IMR-90 (cell line): ENCODE data around the gene ATP10A. TPM values are rescaled to one million over a fixed set of nuclear protein-coding genes. Genes with fewer than 3 reads are reported as not detected.

Experiments used
- ATAC-seq: fragments of 200-7000 bp; cut with Tn5 transposase; 2 replicates; pipeline ENCODE4 v1.9.1; 2020; ENCODE audit warnings: low read depth, mild to moderate bottlenecking, moderate library complexity
- BruUV-seq: library from RNA; stranded (reverse); fragments of 400-500 nt; replicated peaks from 2 replicates; lab custom pipeline; 2021; lab: Mats Ljungman, UMichigan
- CTCF ChIA-PET: fragments of 300-600 bp; formaldehyde crosslinking; extraction: SDS; loops from one replicate; lab custom pipeline; 2021; ENCODE audit warnings: antibody characterized with exemption; lab: Yijun Ruan, JAX
- POLR2A ChIA-PET: fragments of 300-600 bp; sonication (Branson Sonifier 250); formaldehyde crosslinking; loops from one replicate; lab custom pipeline; 2022; ENCODE audit warnings: antibody characterized with exemption; ENCODE audit not compliant: unreplicated experiment; lab: Charles Lee
- DNase-seq: peaks from one replicate; pipeline ENCODE4 v3.0.0; 2013
- H2AFZ ChIP-seq: replicated peaks from 2 replicates; pipeline ENCODE3; 2013; ENCODE audit warnings: low read length, mild to moderate bottlenecking; ENCODE audit not compliant: poor library complexity
- H2AK5ac ChIP-seq: 2 replicates; pipeline ENCODE4 v1.6.1; 2013; ENCODE audit warnings: low read depth, low read length, inconsistent platforms
- H2AK9ac ChIP-seq: replicated peaks from 2 replicates; pipeline ENCODE3; 2013; ENCODE audit warnings: mild to moderate bottlenecking, low read depth, low read length, moderate library complexity; ENCODE audit not compliant: poor library complexity
- H2BK120ac ChIP-seq: 2 replicates; pipeline ENCODE4 v1.6.1; 2013; ENCODE audit warnings: low read depth, low read length, inconsistent platforms
- H2BK15ac ChIP-seq: 3 replicates; pipeline ENCODE4 v1.6.1; 2013; ENCODE audit warnings: low read depth, low read length, inconsistent platforms
- H2BK20ac ChIP-seq: 2 replicates; pipeline ENCODE4 v1.6.1; 2013; ENCODE audit warnings: low read depth, mild to moderate bottlenecking, inconsistent platforms, low read length, moderate library complexity
- H2BK5ac ChIP-seq: 2 replicates; pipeline ENCODE4 v1.6.1; 2013; ENCODE audit warnings: mild to moderate bottlenecking, low read depth, low read length, inconsistent platforms; ENCODE audit not compliant: poor library complexity, severe bottlenecking
- H3K14ac ChIP-seq: replicated peaks from 2 replicates; pipeline ENCODE4 v1.6.1; 2013; ENCODE audit warnings: low read depth, low read length, inconsistent platforms
- H3K18ac ChIP-seq: 2 replicates; pipeline ENCODE4 v1.6.1; 2013; ENCODE audit warnings: low read depth, low read length, control low read depth
- H3K23ac ChIP-seq: 2 replicates; pipeline ENCODE4 v1.6.1; 2013; ENCODE audit warnings: low read depth, low read length, inconsistent platforms
- H3K27ac ChIP-seq: 2 replicates; pipeline ENCODE4 v1.5.1; 2013; ENCODE audit warnings: mild to moderate bottlenecking, control low read depth, low read length; ENCODE audit not compliant: insufficient read depth
- H3K27me3 ChIP-seq: 2 replicates; pipeline ENCODE4 v1.6.1; 2013; ENCODE audit warnings: low read length; ENCODE audit not compliant: control insufficient read depth, insufficient read depth
- H3K36me3 ChIP-seq: 2 replicates; pipeline ENCODE4 v1.6.1; 2013; ENCODE audit warnings: low read length, mixed read lengths; ENCODE audit not compliant: control insufficient read depth, insufficient read depth
- H3K4ac ChIP-seq: 2 replicates; pipeline ENCODE4 v1.6.1; 2013; ENCODE audit warnings: low read depth, low read length, inconsistent platforms
- H3K4me1 ChIP-seq: 2 replicates; pipeline ENCODE4 v1.6.1; 2013; ENCODE audit warnings: low read length, mixed read lengths; ENCODE audit not compliant: control insufficient read depth, insufficient read depth
- H3K4me2 ChIP-seq: 2 replicates; pipeline ENCODE4 v1.6.1; 2013; ENCODE audit warnings: low read depth, mild to moderate bottlenecking, control low read depth, low read length, moderate library complexity
- H3K4me3 ChIP-seq: 2 replicates; pipeline ENCODE4 v1.5.1; 2013; ENCODE audit warnings: low read depth, mild to moderate bottlenecking, control low read depth, low read length, moderate library complexity; ENCODE audit not compliant: insufficient read depth
- H3K56ac ChIP-seq: 2 replicates; pipeline ENCODE4 v1.6.1; 2013; ENCODE audit warnings: low read length, inconsistent platforms; ENCODE audit not compliant: insufficient read depth; ENCODE audit errors: extremely low read depth
- H3K79me1 ChIP-seq, 2 experiments: 2 replicates each; pipeline ENCODE4 v1.6.1; 2013; ENCODE audit warnings: low read length in 2 of 2, inconsistent platforms in 1 of 2, low read depth in 1 of 2
- H3K9ac ChIP-seq: 2 replicates; pipeline ENCODE4 v1.6.1; 2013; ENCODE audit warnings: low read depth, low read length, control low read depth
- H3K9me1 ChIP-seq: 2 replicates; pipeline ENCODE4 v1.6.1; 2013; ENCODE audit warnings: low read length, inconsistent platforms; ENCODE audit not compliant: insufficient read depth
- H3K9me3 ChIP-seq: 2 replicates; pipeline ENCODE4 v1.6.1; 2013; ENCODE audit warnings: low read length; ENCODE audit not compliant: control insufficient read depth, insufficient read depth
- H4K20me1 ChIP-seq: 2 replicates; pipeline ENCODE4 v1.6.1; 2013; ENCODE audit warnings: low read length, inconsistent platforms; ENCODE audit not compliant: insufficient read depth
- H4K5ac ChIP-seq: 2 replicates; pipeline ENCODE4 v1.6.1; 2013; ENCODE audit warnings: mild to moderate bottlenecking, low read depth, low read length, control low read depth
- H4K8ac ChIP-seq, 2 experiments: 2 replicates each; pipeline ENCODE4 v1.6.1; 2013; ENCODE audit warnings: low read depth in 2 of 2, low read length in 2 of 2, control low read depth in 1 of 2, inconsistent platforms in 1 of 2
- H4K91ac ChIP-seq: 2 replicates; pipeline ENCODE4 v1.6.1; 2013; ENCODE audit warnings: low read depth, low read length, inconsistent platforms; ENCODE audit not compliant: insufficient read depth
- BHLHE40 ChIP-seq: fragments of 150-350 bp; IDR thresholded peaks from 2 replicates; pipeline ENCODE4 v1.6.1; 2016; ENCODE audit warnings: mild to moderate bottlenecking, low read depth, low read length
- CEBPB ChIP-seq: IDR thresholded peaks from 2 replicates; pipeline ENCODE4 v1.6.1; 2012; ENCODE audit warnings: low read depth, low read length, improper control_type of control experiment
- CHD1 ChIP-seq: IDR thresholded peaks from 2 replicates; pipeline ENCODE4 v1.6.1; 2012; ENCODE audit warnings: low read depth, low read length, improper control_type of control experiment
- CTCF ChIP-seq: conservative IDR thresholded peaks from 2 replicates; pipeline ENCODE4 v1.5.1; 2012; ENCODE audit warnings: mild to moderate bottlenecking, low read depth, low read length, improper control_type of control experiment
- FOS ChIP-seq: fragments of 150-350 bp; IDR thresholded peaks from 2 replicates; pipeline ENCODE4 v1.6.1; 2016; ENCODE audit warnings: low read depth, low read length
- MAFK ChIP-seq: IDR thresholded peaks from 2 replicates; pipeline ENCODE4 v1.6.1; 2012; ENCODE audit warnings: low read depth, low read length, improper control_type of control experiment
- MAZ ChIP-seq: IDR thresholded peaks from 2 replicates; pipeline ENCODE4 v1.6.1; 2012; ENCODE audit warnings: low read depth, mild to moderate bottlenecking, low read length, improper control_type of control experiment, moderate library complexity, borderline replicate concordance
- MXI1 ChIP-seq: IDR thresholded peaks from 2 replicates; pipeline ENCODE4 v1.6.1; 2012; ENCODE audit warnings: low read depth, mild to moderate bottlenecking, low read length, moderate library complexity, borderline replicate concordance
- NFE2L2 ChIP-seq: fragments of 150-350 bp; IDR thresholded peaks from 2 replicates; pipeline ENCODE4 v1.6.1; 2016; ENCODE audit warnings: low read depth, mild to moderate bottlenecking, low read length
- POLR2A ChIP-seq: IDR thresholded peaks from 2 replicates; pipeline ENCODE4 v1.6.1; 2012; ENCODE audit warnings: mild to moderate bottlenecking, low read depth, low read length
- RAD21 ChIP-seq: IDR thresholded peaks from 2 replicates; pipeline ENCODE4 v1.6.1; 2012; ENCODE audit warnings: low read length, improper control_type of control experiment
- RCOR1 ChIP-seq: IDR thresholded peaks from 2 replicates; pipeline ENCODE4 v1.6.1; 2012; ENCODE audit warnings: mild to moderate bottlenecking, low read length, improper control_type of control experiment; ENCODE audit not compliant: insufficient replicate concordance
- RFX5 ChIP-seq: IDR thresholded peaks from 2 replicates; pipeline ENCODE4 v1.8.0; 2012; ENCODE audit warnings: low read depth, mild to moderate bottlenecking, low read length, moderate library complexity
- SMC3 ChIP-seq: fragments of 150-350 bp; IDR thresholded peaks from 2 replicates; pipeline ENCODE4 v1.6.1; 2016; ENCODE audit warnings: low read depth, mild to moderate bottlenecking, antibody characterized with exemption, low read length, moderate library complexity
- USF2 ChIP-seq: fragments of 150-350 bp; IDR thresholded peaks from 2 replicates; pipeline ENCODE4 v1.6.1; 2017; ENCODE audit warnings: mild to moderate bottlenecking, antibody characterized with exemption, low read length, low read depth
- WGBS, 2 experiments: methylation state at CpG; one replicate each; pipeline versions ENCODE4 v1.1.5 to v1.1.7; 2013; ENCODE audit warnings: missing lambda C conversion rate in 2 of 2; ENCODE audit not compliant: insufficient read length in 1 of 2; ENCODE audit errors: extremely low coverage in 2 of 2; 5-methylcytosine and 5-hydroxymethylcytosine counted together
- dilution Hi-C: fragments of 300-500 bp; cut with HindIII; formaldehyde crosslinking; loops from one replicate; pipeline ENCODE4 v1.14.3; 2018; ENCODE audit warnings: low sequenced_read_pairs; ENCODE audit not compliant: unreplicated experiment
- in situ Hi-C: fragments of 300-500 bp; cut with MboI; formaldehyde crosslinking; loops from 3 replicates; pipeline ENCODE4 v1.14.3; 2019; ENCODE audit warnings: low sequenced_read_pairs, inconsistent platforms, mixed read lengths
- intact Hi-C: fragments of 100-400 bp; cut with micrococcal nuclease; formaldehyde crosslinking; loops from 2 replicates; pipeline ENCODE4 v1.10.0; 2022
- polyA plus RNA-seq, 3 experiments: library from polyadenylated mRNA; depleted of rRNA; stranded (reverse); fragments of >200 nt; gene quantifications; 2 replicates each; pipeline ENCODE4 v1.2.3, GENCODE V29; 2012; ENCODE audit warnings: low replicate concordance in 1 of 3
- total RNA-seq: library from RNA; depleted of rRNA; stranded (reverse); fragments of >200 nt; gene quantifications from 2 replicates; pipeline ENCODE4 v1.2.3, GENCODE V29; 2012
- TF ChIP-seq, protein P1 (sequence below): fragments of 150-350 bp; IDR thresholded peaks from 2 replicates; pipeline ENCODE4 v1.6.1; 2016; ENCODE audit warnings: low read depth, mild to moderate bottlenecking, low read length, moderate library complexity, borderline replicate concordance

The ATP10A gene
- total and polyA plus RNA-seq, 2 of the 4 experiments (the other 2 are of a cell fraction) = 13.8 to 16.0 TPM

DNA sequence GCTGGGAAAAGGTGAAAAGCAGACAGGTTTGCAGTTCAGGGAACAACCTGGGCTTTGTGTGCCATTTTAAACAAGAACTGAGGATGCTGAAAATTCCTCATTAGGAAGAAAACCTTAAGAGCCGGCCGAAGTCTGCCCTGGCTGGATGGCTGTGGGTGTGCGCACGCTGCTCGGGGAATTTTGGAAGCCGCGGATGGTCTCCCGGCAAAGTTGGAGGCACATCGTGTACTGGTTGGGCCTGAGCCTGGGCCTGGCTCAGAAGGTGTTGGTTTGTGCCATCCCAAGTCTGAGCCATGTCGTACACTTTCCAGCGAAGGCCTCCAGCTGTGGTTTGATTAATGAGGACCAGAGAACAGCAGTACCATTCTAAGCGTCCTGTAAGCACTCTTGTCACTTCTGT is 188.2 kb downstream of the ATP10A start:
- no peak overlapping the region for H2BK5ac ChIP-seq
- TF ChIP-seq MAZ (no peak), NFE2L2 (no peak), CHD1 (no peak), CTCF (no peak), RCOR1 (no peak), MAFK (no peak), FOS (no peak), USF2 (no peak), CEBPB (no peak), MXI1 (no peak), RFX5 (no peak), RAD21 (no peak), SMC3 (no peak), POLR2A (no peak), BHLHE40 (no peak)
- TF ChIP-seq, protein P1, sequence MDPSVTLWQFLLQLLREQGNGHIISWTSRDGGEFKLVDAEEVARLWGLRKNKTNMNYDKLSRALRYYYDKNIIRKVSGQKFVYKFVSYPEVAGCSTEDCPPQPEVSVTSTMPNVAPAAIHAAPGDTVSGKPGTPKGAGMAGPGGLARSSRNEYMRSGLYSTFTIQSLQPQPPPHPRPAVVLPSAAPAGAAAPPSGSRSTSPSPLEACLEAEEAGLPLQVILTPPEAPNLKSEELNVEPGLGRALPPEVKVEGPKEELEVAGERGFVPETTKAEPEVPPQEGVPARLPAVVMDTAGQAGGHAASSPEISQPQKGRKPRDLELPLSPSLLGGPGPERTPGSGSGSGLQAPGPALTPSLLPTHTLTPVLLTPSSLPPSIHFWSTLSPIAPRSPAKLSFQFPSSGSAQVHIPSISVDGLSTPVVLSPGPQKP = no peak
- peaks cover 2% of the 10 kb centered on the region; the same call in 1 of the 2 replicates for H3K4me1 ChIP-seq
- dilution Hi-C loops (no loop called here), intact Hi-C loops (no loop called here), in situ Hi-C loops (no loop called here)
- H4K91ac ChIP-seq = no peak overlapping the region
- no peak overlapping the region for H2AK5ac ChIP-seq
- H3K36me3 ChIP-seq = peaks cover 10% of the 10 kb centered on the region; the same call in 1 of the 2 replicates
- no peak overlapping the region for H3K18ac ChIP-seq
- ATAC-seq (no peak), DNase-seq (no peak)
- no peaks in the 10 kb centered on the region for H3K27me3 ChIP-seq
- H3K4me2 ChIP-seq = no peak overlapping the region
- no peak overlapping the region for H2BK120ac ChIP-seq
- H4K20me1 ChIP-seq = no peaks in the 10 kb centered on the region
- no peak overlapping the region for H4K5ac ChIP-seq
- no peak overlapping the region for H3K27ac ChIP-seq
- no TSS peak for BruUV-seq
- ChIA-PET CTCF (interaction anchor here (1.2 kb wide), 1 partner anchor 10 kb away, joined by 5 read pairs; no protein-coding TSS in a partner anchor), POLR2A (no interaction called here)
- H3K9ac ChIP-seq = no peak overlapping the region
- H3K4me3 ChIP-seq = no peak overlapping the region
- no peak overlapping the region for H2BK20ac ChIP-seq
- H3K4ac ChIP-seq = no peak overlapping the region
- no peak overlapping the region for H2AFZ ChIP-seq
- H3K9me1 ChIP-seq = peaks cover 5% of the 10 kb centered on the region; the same call in 1 of the 2 replicates
- no peak overlapping the region for H3K14ac ChIP-seq
- H3K9me3 ChIP-seq = no peaks in the 10 kb centered on the region
- WGBS, 2 experiments = 73% methylated on average over 7 of the region's 12 CpGs; no CpG with 5 or more reads in 1 of the 2 experiments
- no peak overlapping the region for H3K56ac ChIP-seq
- H2AK9ac ChIP-seq = no peak overlapping the region
- no peaks in the 10 kb centered on the region for H3K79me1 ChIP-seq
- H2BK15ac ChIP-seq = no peak overlapping the region
- no peak overlapping the region for H3K23ac ChIP-seq
- H4K8ac ChIP-seq = no peak overlapping the region
